Measurements from ENCODE around the gene SLC38A10.

Gene SLC38A10

DNA sequence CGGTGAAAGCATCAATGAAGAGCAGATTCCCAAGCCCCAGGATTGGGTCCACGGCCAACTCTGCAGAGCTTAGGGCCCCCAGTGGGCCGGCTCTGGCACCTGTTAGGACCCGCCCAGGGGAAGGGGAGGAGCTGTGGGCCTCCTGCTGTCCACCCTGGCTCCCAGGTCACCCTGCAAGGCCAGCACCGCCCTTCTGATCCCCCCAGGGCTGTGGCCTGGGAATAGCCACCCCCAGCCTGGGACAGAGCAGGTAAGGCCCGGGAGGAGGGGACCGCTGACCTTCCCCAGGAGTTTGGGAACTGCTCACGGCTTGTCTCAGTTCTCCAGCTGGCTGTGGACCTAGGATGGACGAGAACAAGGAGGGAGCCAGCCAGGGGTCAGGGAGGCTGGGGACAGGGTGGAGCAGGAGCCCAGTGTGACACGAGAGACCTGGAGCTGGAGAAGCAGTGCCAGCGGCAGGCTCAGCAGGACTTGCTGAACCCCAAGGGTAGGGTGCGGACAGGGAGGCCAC, 39.3 kb upstream of the SLC38A10 start:
- Mint-ChIP-seq H3K9me3 (no peaks in the 10 kb centered on the region), H3K36me3 (ENCODE audit: low read depth) (no peaks in the 10 kb centered on the region), H3K27ac (no peak overlapping the region), H3K4me1 (ENCODE audit: low read depth) (no peaks in the 10 kb centered on the region), H3K4me3 (no peak overlapping the region), H3K27me3 (ENCODE audit: low read depth) (peaks cover 12% of the 10 kb centered on the region)

GRCh38 chr17:81333616-81334368, 38.7 kb upstream of the SLC38A10 start:
- no peaks in the 10 kb centered on the region for H3K4me1 Mint-ChIP-seq (ENCODE audit: low read depth)
- no peak overlapping the region for H3K27ac Mint-ChIP-seq
- peaks cover 6% of the 10 kb centered on the region for H3K27me3 Mint-ChIP-seq (ENCODE audit: low read depth)
- no peaks in the 10 kb centered on the region for H3K9me3 Mint-ChIP-seq
- no peak overlapping the region for H3K4me3 Mint-ChIP-seq
- H3K36me3 Mint-ChIP-seq (ENCODE audit: low read depth) = no peaks in the 10 kb centered on the region

GRCh38 chr17:81332914-81333528, 37.9 kb upstream of the SLC38A10 start:
- H3K4me3 Mint-ChIP-seq = no peak overlapping the region
- H3K27ac Mint-ChIP-seq = no peak overlapping the region
- no peaks in the 10 kb centered on the region for H3K9me3 Mint-ChIP-seq

DNA sequence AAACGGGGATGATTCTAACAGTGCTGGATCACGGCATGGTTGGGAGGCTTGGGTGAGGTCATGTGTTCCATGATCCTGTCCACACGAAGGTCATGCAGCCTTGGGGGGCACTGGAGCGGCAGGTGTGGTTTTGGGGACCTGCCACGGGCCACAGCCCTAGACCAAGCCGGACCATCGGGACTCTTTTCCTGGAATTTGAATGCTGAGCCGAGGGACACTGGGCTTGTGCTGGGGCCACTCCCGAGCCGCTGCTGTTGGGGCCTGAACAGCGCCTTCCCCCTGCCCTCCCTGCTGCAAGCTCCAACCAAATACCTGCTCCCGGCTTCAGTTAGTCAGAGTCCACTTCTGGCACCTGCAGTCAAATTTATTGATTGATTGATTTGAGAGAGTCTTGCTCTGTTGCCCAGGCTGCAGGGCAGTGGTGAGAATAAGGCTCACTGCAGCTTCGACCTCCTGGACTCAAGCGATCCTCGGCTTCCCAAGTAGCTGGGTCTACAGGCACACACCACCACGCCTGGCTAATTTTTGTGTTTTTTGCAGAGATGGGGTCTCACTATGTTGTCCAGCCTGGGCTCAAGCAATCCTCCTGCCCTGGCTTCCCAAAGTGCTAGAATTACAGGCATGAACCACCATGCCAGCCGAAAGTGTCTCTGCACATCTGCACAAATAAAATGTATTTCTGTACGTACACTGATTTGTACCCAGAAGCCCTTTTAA, 37.2 kb upstream of the SLC38A10 start:
- Mint-ChIP-seq H3K9me3 (no peaks in the 10 kb centered on the region), H3K36me3 (ENCODE audit: low read depth) (no peaks in the 10 kb centered on the region), H3K4me1 (ENCODE audit: low read depth) (no peaks in the 10 kb centered on the region), H3K4me3 (no peak overlapping the region), H3K27me3 (ENCODE audit: low read depth) (no peaks in the 10 kb centered on the region), H3K27ac (no peak overlapping the region)

More at GRCh38 chr17:81332914-81333528, 37.9 kb upstream of the SLC38A10 start:
- no peaks in the 10 kb centered on the region for H3K27me3 Mint-ChIP-seq (ENCODE audit: low read depth)
- no peaks in the 10 kb centered on the region for H3K4me1 Mint-ChIP-seq (ENCODE audit: low read depth)
- H3K36me3 Mint-ChIP-seq (ENCODE audit: low read depth) = no peaks in the 10 kb centered on the region

DNA sequence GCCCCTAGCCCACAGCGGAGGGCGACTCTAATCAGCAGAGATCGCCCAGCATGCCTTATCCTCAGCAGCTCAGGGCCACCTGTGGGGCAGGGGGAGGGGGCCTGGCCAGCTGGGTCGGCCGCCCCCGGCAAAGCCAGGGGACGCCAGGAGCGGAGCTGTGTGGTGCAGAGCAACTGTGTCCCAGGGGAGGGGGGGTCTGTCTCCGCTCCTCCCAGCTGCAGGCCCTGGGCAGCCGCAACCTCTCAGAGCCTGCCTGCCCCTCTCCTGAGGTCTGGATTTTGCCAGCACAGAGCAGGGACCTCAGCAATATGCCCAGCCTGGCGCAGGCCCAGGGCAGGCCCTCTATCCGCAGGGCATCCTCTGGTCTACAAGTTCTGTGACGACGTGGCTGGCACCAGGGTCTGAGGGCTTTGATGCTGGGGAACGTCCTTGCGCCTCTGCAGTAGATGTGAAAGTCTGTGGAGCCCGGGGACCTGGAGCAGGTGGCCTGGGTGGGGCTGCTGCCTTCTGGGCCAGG, 36.5 kb upstream of the SLC38A10 start:
- H3K27ac Mint-ChIP-seq = no peak overlapping the region
- H3K4me3 Mint-ChIP-seq = no peak overlapping the region
- no peaks in the 10 kb centered on the region for H3K4me1 Mint-ChIP-seq (ENCODE audit: low read depth)
- no peaks in the 10 kb centered on the region for H3K36me3 Mint-ChIP-seq (ENCODE audit: low read depth)
- H3K27me3 Mint-ChIP-seq (ENCODE audit: low read depth) = no peaks in the 10 kb centered on the region
- no peaks in the 10 kb centered on the region for H3K9me3 Mint-ChIP-seq

DNA sequence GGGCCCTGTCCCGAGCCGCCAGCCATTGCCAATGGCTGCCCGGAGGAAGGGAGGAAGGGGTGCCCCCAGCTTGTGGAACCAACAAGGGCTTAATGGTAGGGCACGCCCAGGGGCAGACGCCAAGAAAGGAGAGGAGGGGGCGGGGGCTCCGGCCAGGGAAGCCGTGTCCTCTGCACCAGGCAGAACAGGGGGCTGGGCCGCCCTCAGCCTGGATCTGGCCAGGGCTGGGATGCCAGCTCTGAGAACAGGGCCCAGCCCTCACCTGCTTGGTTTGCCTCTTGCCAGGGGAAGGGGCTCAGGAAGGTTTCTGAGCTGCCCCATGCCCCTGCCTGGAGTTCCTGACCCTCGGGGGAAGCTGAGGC, 35.8 kb upstream of the SLC38A10 start:
- Mint-ChIP-seq H3K27me3 (ENCODE audit: low read depth) (no peaks in the 10 kb centered on the region), H3K9me3 (no peaks in the 10 kb centered on the region), H3K4me3 (no peak overlapping the region), H3K36me3 (ENCODE audit: low read depth) (no peaks in the 10 kb centered on the region), H3K27ac (no peak overlapping the region), H3K4me1 (ENCODE audit: low read depth) (no peaks in the 10 kb centered on the region)

DNA sequence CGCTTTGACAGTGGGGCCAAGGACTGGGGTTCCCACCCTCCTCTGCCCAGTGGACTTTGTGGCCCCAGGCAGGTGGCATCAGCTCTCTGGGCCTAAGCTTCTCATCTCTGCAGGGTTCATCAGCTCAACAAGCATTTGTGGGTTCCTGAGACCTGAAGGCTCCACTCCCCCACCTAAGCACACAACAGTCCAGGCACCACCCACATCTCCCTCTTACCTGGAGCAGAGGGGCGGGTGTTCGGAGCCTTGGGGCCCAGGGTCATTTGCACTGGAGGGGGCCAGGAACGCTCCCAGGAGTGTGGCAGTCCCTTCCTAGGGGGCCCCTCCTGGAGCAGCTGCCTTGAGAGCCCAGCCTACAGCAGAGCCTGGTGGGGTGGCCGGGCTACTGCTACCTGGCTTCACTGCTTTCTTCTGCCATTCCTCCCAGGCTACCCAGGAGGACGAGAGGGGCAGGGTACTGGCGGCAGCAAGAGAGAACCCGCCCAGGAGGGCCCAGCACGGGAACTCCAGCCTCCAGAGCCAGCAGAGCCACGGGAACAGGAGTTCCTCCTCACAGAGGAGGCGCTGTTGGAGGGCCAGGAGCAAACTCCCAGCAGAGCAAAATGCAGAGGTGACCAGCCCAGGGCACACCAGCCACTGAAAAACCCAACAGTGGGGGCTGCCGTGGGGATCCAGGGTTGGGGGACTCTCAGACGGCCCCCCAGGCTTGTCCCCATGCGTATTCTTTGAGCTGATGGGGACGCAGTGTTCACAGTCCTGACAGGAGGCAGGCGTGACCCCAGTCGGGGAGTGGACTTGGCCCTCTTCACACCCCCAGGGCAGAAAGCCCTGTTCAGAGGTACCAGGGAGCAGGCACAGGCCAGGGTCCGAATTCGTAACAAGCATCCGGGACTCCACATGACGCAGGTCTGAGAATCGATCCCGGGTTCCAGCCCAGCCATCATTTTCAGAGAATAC, 35.1 kb upstream of the SLC38A10 start:
- H3K9me3 Mint-ChIP-seq = no peaks in the 10 kb centered on the region
- no peaks in the 10 kb centered on the region for H3K27me3 Mint-ChIP-seq (ENCODE audit: low read depth)
- H3K4me1 Mint-ChIP-seq (ENCODE audit: low read depth) = no peaks in the 10 kb centered on the region
- H3K36me3 Mint-ChIP-seq (ENCODE audit: low read depth) = no peaks in the 10 kb centered on the region
- H3K27ac Mint-ChIP-seq = no peak overlapping the region
- no peak overlapping the region for H3K4me3 Mint-ChIP-seq

GRCh38 chr17:81328978-81329926, 34.1 kb upstream of the SLC38A10 start:
- no peaks in the 10 kb centered on the region for H3K36me3 Mint-ChIP-seq (ENCODE audit: low read depth)
- no peaks in the 10 kb centered on the region for H3K27me3 Mint-ChIP-seq (ENCODE audit: low read depth)
- H3K4me1 Mint-ChIP-seq (ENCODE audit: low read depth) = no peaks in the 10 kb centered on the region
- no peak overlapping the region for H3K4me3 Mint-ChIP-seq
- no peak overlapping the region for H3K27ac Mint-ChIP-seq
- no peaks in the 10 kb centered on the region for H3K9me3 Mint-ChIP-seq

GRCh38 chr17:81328489-81328888, 33.4 kb upstream of the SLC38A10 start:
- H3K4me1 Mint-ChIP-seq (ENCODE audit: low read depth) = no peaks in the 10 kb centered on the region
- H3K27ac Mint-ChIP-seq = no peak overlapping the region
- H3K9me3 Mint-ChIP-seq = no peaks in the 10 kb centered on the region
- H3K4me3 Mint-ChIP-seq = no peak overlapping the region
- no peaks in the 10 kb centered on the region for H3K27me3 Mint-ChIP-seq (ENCODE audit: low read depth)
- H3K36me3 Mint-ChIP-seq (ENCODE audit: low read depth) = no peaks in the 10 kb centered on the region

GRCh38 chr17:81325714-81326358, 30.7 kb upstream of the SLC38A10 start:
- Mint-ChIP-seq H3K27me3 (ENCODE audit: low read depth) (no peaks in the 10 kb centered on the region), H3K9me3 (no peaks in the 10 kb centered on the region), H3K27ac (no peak overlapping the region), H3K4me1 (ENCODE audit: low read depth) (no peaks in the 10 kb centered on the region), H3K36me3 (ENCODE audit: low read depth) (no peaks in the 10 kb centered on the region), H3K4me3 (no peak overlapping the region)

- Mint-ChIP-seq H3K9me3 (no peaks in the 10 kb centered on the region), H3K4me1 (ENCODE audit: low read depth) (no peaks in the 10 kb centered on the region), H3K4me3 (no peak overlapping the region), H3K36me3 (ENCODE audit: low read depth) (no peaks in the 10 kb centered on the region), H3K27ac (no peak overlapping the region), H3K27me3 (ENCODE audit: low read depth) (no peaks in the 10 kb centered on the region)
These were observed 30.0 kb upstream of the SLC38A10 start for GRCh38 chr17:81324851-81325713.

DNA sequence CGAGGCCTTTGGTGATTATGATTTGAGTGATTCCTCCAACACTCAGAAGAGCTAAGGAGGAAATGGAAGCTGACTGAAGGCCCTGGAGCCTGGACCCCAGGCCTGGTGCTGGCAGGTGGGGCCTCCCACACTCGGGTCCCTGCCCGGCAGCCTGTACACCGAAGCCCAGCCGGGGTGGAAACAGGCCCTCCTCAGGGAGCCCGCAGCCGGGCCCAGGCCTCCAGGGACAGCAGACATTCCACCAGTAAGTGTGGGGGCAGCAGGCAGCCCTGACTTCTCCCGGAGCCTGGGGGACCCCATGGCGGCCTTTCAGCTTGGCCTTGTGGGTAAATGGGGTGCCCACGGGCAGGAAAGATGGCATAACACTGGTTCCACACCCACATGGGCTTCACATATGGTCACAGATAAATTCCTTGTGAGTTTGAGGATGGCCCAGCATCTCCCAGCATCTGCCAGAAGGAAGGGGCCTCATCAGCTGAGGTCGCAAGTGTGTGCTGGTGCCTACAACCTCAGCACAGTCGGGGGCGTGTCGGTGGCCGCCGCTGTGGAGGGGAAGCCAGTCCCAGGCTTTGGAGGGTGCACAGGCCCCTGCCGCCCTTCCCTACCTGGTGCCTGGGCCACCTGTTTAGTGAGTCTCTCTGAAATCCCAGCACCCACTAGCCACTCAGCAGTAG, 29.2 kb upstream of the SLC38A10 start:
- Mint-ChIP-seq H3K36me3 (ENCODE audit: low read depth) (no peaks in the 10 kb centered on the region), H3K4me3 (no peak overlapping the region), H3K4me1 (ENCODE audit: low read depth) (no peaks in the 10 kb centered on the region), H3K9me3 (no peaks in the 10 kb centered on the region), H3K27ac (no peak overlapping the region), H3K27me3 (ENCODE audit: low read depth) (no peaks in the 10 kb centered on the region)

Data from T-helper 1 cell treated with Interleukin-12 subunit alpha and Interleukin-12 subunit beta and Interleukin-4 antibody, amounts not matched to agents 30 μg/mL and 1 μg/mL, for 36 hours (primary cell).